HuH-7 (cell line): Measurements from ENCODE around the gene CDK5RAP3.
"Not testable (repeated sequence)": the region's sequence is repeated elsewhere in the genome, so short reads cannot be mapped to it uniquely, and the experiment has no call there.

Experiments
- DNase-seq: peaks from one replicate; pipeline ENCODE4 v3.0.0; 2011; ENCODE audit warnings: low spot score

The CDK5RAP3 gene

DNA sequence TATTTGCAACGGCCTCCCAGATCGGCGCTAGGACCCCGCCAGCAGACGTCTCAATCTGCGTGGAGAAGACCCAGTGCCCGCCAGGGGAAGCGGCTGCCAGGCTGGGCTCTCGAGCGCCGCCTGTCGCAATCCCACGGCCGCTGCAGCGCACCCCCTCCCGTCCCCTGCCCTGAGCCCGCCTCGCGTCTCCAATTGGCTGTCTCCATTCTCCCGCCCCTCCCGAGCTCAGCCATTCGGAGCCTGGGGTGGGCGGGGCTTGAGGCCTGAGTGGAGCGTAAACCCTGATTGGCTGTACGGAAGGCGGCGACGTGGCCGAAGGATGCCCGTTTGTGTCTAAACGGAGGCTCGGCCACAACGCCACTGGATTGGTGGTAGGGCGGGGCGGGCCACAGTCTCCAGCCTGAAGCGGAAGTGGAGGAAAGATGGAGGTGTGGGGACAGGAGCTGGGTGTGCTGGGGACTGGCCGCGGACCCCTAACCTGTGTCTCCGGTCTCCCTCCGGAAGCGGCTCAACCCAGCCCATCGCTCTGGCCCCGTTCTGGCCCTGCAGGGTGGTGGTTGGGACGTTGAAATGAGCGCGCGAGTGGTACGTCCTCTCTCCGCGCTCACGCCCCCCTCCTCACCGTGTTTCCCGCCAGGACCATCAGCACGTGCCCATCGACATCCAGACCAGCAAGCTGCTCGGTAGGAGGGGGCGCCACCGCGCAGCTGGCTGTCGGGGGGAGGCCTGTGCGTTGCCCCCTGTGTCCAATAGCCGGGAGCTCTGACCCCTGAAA lies at the start of gene CDK5RAP3:
CDK5RAP3 (plus strand) TSS at position 389 of the 775 bp plus-strand sequence; CDS start at position 423, 34 bp downstream.
- DNase-seq: peak; percentile 96

GRCh38 chr17:47924785-47925677 lies 45.9 kb upstream of the CDK5RAP3 start:
- DNase-seq: no peak

DNA sequence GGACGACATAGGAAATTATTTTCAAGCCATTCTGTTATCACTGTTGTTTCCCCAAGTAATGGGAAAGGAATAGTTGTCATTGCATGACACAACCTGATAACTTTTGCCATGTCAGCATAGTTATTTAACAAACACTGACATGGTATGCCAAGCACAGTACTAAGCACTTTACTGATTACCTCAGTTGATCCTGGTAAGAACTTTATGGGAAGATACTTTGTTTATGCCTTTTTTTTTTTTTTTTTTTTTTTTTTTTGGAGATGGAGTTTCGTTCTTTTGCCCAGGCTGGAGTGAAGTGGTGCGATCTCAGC lies 45.3 kb upstream of the CDK5RAP3 start:
- no peak for DNase-seq

DNA sequence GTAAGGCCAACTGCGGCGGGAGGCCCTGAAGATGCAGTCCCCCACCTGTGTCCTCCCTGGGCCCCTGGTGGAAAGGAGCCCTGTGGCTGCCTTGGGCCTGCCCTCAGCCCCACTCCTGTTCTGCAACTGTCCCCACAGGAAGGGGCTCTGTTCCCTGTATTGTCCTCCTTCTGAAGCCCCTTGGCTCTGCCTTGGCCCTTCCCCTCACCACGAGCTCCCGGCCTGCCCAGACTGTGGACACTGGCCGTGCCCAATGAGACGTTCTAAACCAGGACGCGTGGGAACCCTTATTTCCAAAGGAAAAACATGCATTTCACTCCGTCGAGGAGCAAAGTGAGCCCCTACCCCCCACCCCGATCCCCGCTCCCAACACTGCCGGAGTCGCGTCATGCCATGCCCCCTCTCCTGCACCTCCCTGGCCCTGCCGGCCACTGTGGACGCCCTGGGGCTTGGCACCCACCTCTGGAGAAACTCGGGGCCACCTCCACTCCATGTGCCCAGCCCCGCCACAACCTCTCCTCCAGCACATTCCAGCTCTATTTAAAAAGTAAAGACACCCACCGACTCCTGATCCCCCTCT lies 43.0 kb upstream of the CDK5RAP3 start:
- no peak for DNase-seq

DNA sequence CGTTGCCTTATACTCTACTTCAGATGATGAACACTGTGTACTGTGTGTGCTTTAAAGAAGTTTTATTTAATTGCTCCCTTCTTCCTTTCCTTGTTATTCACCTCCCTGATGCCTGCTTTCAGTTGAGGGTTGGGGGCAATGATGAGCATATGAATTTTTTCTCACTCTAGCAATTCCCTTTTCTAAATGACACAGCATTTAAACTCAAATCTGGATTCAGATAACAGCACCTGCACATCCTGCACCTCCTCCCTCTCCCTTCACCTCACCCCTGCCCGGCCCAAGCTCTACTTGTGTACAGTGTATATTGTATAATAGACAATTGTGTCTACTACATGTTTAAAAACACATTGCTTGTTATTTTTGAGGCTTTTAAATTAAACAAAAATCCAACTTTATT lies 42.5 kb upstream of the CDK5RAP3 start:
- DNase-seq: no peak

DNA sequence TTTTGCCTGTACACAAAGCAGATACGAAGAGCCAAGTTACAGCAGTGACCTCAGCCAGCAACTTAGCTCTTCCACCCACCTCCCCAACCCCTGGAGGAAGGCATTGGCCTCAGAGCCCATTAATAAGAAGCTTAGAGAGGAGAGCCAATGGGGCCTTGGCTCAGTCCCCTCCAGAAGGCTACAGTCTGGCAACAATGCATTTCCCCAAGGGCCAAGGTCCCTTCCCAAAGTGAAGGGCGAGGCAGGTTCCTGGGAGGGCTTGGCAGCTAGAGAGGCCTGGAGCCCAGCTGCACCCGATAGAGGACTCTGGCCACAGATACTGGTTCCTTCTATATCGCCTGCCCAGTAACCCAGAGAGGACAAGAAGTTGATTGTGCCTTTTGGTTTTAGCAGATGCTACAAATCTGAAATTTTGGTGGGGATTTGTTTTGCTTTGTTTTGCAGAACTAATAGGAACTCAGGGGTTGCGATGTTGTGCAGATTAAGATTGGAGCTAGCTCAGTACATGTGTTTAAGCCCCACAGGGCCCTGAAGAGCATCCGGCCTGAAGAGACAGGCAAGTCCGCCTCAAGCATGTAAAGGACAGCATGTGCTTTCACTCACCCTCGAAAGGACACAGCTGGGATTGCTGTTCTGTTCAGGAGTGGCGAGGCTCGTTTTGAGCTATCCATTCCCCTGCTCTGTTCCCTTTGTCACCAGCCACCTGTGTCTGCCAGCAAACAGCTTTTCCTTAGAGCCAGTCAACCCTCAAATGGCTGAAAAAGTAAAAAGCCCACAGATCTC lies 41.5 kb upstream of the CDK5RAP3 start:
- DNase-seq: no peak

DNA sequence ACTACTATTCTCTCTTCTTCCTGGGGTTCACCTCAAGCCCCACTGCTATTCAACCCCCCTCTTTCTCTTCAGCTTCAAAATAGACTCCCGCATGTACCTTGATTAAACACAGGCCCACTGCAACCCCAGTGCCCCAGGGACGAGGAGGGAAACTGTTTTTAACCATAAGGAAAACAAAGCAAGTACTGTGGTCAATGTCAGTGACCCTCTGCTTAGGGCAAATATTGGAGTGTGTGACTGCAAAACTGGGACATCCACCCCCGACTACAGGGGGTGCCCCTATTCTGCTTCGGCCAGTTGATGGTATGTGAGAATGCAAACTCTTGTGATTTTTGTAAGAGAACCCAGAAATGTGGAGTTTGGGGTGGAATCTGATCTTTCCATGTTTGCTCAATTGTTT lies 39.1 kb upstream of the CDK5RAP3 start:
- no peak for DNase-seq

GRCh38 chr17:47934856-47935255 lies 36.1 kb upstream of the CDK5RAP3 start:
- no peak for DNase-seq

DNA sequence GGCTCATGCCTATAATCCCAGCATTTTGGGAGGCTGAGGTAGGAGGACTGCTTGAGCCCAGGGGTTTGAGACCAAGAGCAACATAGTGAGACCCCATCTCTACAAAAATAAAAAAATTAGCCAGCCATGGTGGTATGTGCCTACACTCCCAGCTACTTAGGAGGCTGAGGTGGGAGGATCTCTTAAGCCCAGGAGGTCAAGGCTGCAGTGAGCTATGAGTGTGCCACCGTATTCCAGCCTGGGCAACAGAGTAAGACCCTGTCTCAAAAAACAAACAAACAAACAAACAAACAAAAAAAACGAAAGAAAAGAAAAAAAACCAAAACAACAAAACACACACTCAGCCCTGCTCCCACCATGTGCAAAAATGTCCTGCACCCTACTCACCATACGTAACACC lies 35.4 kb upstream of the CDK5RAP3 start:
- not testable (repeated sequence) for DNase-seq

DNA sequence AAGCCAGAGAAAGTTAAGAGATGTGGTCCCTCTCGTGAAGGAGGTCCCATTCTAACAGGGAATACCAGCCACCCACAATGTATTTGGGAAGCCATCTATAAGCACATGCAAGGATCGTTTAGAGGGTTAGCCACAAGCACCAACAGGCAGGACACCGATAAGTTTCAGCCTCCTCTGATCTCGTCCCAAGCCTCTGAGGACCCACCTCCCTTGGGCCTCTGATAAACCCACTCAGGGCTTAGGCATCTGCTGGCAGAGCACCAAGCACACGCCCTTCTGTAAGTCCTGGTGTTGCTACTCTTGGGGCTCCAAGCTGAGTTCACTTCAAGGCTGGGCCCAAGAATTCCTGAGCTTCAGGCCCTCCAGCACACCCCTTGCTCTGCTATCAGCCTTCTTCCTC lies 35.0 kb upstream of the CDK5RAP3 start:
- no peak for DNase-seq

- no peak for DNase-seq
Observed at GRCh38 chr17:47937941-47938340, 33.0 kb upstream of the CDK5RAP3 start.

DNA sequence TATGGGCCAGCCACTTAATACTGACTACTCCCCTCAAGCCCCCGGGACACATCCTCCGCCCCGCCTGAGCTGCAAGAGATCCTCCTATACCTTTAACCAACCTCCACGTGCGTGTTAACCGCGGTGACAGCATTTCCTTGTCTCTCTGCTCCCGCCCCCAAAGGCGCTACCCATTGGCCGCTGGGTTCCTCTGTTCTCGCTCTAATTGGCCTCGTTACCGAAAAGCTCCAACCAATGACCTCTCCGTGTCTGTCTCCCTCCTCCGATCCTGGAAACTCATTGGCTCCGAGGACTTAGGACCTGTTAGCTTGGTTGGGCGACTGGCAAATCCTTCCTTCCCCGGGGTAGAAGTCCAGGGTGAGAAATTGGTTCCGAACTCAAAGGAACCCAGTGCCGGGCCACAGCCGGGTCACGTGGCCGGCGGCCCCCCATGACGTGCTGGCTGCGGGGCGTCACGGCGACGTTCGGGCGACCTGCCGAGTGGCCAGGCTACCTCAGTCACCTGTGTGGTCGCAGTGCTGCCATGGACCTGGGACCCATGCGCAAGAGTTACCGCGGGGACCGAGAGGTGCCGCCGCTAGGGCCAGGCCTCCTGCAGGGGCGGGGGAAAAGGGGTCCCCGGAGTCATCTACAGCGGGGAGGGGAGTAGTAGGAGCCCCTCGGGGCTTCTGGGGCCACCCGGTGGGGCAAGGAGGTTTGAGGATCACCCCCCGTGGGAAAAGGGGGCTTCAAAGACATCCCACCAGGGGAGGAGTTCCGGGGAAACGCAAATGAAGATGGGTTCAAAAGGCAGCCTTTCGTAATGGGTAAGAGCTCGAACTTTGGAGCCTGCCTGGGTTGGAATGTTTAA lies 29.4 kb upstream of the CDK5RAP3 start, which contains the start of gene PNPO:
PNPO (plus strand) TSS at position 326 of the 850 bp plus-strand sequence; CDS start at position 431, 105 bp downstream.
- DNase-seq: peak; percentile 99

GRCh38 chr17:47942096-47942510 lies 28.8 kb upstream of the CDK5RAP3 start:
- no peak for DNase-seq

- no peak for DNase-seq
Observed at GRCh38 chr17:47942568-47942967, 28.3 kb upstream of the CDK5RAP3 start.

DNA sequence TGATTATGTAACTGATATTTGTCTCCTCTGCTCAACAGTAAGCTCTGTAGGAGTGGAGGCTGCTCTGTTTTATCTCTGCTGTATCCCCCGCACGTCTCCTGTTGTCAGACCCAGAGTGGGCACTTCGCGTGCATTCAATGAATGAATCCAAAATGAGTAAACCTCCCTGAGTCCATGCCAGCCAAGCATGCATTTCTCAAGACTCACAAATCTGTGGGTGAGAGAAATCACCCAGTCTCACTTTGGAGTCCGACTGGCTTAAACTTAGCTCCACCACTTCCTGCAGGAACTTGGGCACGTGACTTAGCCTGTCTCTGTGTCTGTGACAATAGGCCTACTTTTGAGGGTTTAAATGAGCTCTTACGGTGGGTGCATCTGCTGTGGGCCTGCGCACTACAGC lies 25.8 kb upstream of the CDK5RAP3 start:
- no peak for DNase-seq

- DNase-seq: no peak
Observed at GRCh38 chr17:47945529-47946508, 25.1 kb upstream of the CDK5RAP3 start.

DNA sequence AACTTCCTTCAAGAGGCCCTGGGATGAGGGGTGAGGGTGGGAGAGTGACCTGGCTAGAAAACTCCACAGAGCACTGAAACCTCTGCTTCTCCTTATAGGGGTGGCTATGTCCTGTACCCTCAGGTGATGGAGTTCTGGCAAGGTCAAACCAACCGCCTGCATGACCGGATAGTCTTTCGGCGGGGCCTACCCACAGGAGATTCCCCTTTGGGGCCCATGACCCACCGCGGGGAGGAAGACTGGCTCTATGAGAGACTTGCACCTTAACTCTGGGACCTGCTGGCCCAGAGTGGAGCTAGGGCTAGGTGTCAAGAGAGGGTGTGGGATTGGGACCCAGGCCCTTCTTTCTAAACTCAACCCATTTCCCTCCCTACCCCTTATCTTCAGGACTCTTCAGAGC lies 24.4 kb upstream of the CDK5RAP3 start:
- DNase-seq: no peak

DNA sequence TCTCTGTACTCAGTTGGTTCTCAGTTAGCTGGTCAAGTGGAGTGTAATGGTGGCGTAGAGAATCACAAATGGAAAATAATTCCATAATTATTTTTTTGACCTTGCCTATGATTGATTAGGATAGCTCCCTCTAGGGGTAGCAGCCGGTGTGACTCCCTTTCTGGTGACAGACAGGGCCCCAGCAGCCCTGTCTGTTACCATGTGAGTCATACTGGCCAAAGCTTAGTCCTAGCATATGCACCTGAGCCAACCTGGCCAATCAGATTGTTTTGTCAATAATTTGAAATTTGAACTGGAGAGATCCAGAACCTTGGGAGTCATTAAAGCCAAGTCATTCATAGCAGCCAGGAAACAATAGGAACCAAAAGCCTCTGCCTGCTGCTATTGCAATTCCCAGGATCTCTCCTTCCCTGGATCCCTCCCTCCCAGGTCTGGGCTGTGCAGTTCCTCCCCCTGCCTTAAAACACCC lies 23.9 kb upstream of the CDK5RAP3 start:
- peak; percentile 89 for DNase-seq

- no peak for DNase-seq
Observed at GRCh38 chr17:47948706-47949196, 22.2 kb upstream of the CDK5RAP3 start.
